Liver (tissue), 3 donors: Measurements from ENCODE around the gene KRT84.

ENCODE experiments used
- CTCF ChIP-seq: fragments of 150-350 bp; IDR thresholded peaks from 2 replicates; pipeline ENCODE4 v1.5.1; 2017; ENCODE audit warnings: improper control_type of control experiment, low read depth, low read length; ENCODE audit not compliant: missing input control
- GABPA ChIP-seq, 2 donors: IDR thresholded peaks in 1 of 2; conservative IDR thresholded peaks in 1 of 2; 2 replicates each; pipeline ENCODE4 v1.6.1; 2016; ENCODE audit warnings: antibody characterized with exemption in 2 of 2, mild to moderate bottlenecking in 1 of 2, moderate library complexity in 1 of 2
- HNF4A ChIP-seq, 2 donors: conservative IDR thresholded peaks; 2 replicates each; pipeline ENCODE4 v1.6.1; 2016; ENCODE audit warnings: antibody characterized with exemption in 2 of 2, mild to moderate bottlenecking in 2 of 2
- RAD21 ChIP-seq, 2 donors: IDR thresholded peaks; 2 replicates each; pipeline ENCODE4 v1.6.1; 2016; ENCODE audit warnings: antibody characterized with exemption in 2 of 2, mild to moderate bottlenecking in 2 of 2
- SP1 ChIP-seq: IDR thresholded peaks from 2 replicates; pipeline ENCODE4 v1.6.1; 2018; ENCODE audit warnings: antibody characterized with exemption, mild to moderate bottlenecking
- YY1 ChIP-seq: IDR thresholded peaks from 2 replicates; pipeline ENCODE4 v1.6.1; 2016; ENCODE audit warnings: antibody characterized with exemption, mild to moderate bottlenecking
- donor health status: healthy.
- donor health status: healthy.

DNA sequence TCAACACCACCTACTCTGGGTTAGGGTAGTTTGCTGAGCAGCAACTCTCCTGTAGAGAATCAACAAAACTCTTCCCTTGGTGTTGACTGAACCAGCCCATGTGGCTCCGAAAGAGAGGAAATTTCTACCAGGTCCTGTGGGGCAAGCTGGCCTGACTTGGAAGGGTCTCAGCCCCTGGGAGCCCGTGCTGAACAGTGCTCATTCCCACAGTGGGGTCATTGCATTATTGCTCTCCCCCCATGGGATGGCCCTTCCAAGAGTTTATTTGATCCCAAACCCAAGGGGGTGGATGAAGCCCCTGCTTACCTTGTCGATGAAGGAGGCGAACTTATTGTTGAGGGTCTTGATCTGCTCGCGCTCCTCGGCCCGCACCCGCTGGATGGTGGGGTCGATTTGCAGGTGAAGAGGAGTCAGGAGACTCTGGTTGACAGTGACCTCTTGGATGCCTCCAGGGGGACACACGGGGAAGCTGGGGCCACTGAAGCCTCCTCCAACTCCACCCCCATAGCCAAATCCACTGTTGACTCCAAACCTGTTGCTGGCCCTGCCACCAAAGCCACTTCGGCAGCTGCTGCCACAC is 48.1 kb upstream of the KRT84 start:
- TF ChIP-seq GABPA (IDR thresholded peaks at IDR 0.05 in 1 of 2, conservative IDR thresholded peaks at IDR 0.05 in 1 of 2) (no peak), CTCF (no peak), HNF4A (conservative IDR thresholded peaks at IDR 0.05) (no peak), SP1 (no peak), RAD21 (IDR thresholded peaks at IDR 0.05) (no peak), YY1 (no peak)
